Medulla oblongata (tissue), 1 donor: ENCODE measurements around the gene MRNIP.

ENCODE experiments used
- DNase-seq: peaks from one replicate; pipeline ENCODE4 v3.0.0-alpha.2; 2015; ENCODE audit errors: extremely low spot score

MRNIP gene

GRCh38 chr5:179803651-179804554, 54.7 kb downstream of the MRNIP start:
- DNase-seq: no peak

DNA sequence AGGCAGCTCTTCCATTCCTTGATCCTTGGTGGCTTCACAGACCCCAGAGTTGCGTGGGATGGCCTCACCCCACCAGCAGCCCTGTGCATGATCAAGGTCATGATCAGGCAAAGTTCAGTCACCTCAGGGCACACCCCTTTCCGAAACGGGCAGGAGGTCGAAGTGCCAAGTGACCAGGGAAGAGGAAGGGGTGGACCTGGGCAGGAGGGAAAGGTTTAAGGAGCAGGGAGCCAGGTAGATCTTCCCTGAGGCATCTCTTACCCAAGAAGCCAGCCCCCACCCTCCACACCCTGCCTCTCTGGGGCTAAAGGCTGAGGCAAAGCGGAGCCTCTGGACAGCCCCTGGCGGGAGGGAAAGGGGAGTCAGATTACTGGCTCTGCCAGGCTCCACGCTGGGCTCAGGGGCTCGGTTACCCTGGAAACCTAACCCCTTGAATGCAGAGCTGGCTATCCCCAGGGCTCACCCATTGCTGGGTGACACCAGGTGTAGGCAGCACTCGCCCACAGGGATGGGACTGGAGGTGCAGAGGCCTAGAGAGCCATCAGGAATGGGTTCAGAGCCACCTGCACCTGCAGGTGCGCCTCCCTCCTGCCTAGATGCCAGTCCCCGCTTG, 55.6 kb downstream of the MRNIP start:
- DNase-seq: no peak

GRCh38 chr5:179802207-179802883, 56.3 kb downstream of the MRNIP start:
- no peak for DNase-seq

DNA sequence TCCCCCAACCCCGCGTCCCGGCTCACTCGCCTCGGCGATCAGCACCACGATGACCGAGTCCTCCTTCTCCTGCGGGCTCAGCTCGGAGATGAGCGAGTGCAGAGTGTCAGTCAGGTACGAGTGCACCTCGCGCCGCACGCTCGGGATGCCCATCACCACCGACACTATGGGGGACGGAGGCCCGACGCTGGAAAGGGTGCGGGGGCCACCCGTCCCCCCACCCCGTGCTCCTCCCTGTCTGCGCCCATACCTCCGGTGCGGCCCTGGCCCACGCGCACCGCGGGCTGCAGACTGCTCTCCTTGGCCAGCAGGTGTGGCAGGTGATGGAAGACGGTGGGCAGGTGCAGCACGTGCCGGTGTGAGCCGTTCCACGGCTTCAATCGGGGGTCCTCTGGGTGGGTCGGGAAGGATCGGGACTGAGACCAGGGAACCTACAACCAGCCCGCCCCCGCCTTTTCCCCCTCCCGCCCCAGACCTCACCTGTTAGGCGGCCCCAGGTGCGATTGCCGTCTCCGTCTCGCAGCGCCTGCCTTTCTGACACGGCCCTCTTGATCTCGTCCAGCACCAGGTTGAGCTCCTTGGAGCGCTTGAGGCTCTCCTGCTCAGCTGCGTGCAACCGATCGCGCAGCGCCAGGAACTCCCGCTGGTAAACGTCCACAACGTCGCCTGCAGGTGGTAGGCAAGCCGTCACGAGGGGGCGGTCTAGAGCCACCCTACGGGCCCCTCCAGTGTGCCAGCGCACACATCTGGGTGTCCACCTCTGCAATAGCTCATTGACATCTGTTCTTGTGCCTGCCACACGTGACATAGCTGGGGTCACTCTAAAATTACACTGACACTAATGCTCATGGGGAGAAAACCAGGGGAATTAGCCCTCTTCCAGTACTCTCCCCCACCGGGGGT, 57.1 kb downstream of the MRNIP start:
- DNase-seq: no peak

DNA sequence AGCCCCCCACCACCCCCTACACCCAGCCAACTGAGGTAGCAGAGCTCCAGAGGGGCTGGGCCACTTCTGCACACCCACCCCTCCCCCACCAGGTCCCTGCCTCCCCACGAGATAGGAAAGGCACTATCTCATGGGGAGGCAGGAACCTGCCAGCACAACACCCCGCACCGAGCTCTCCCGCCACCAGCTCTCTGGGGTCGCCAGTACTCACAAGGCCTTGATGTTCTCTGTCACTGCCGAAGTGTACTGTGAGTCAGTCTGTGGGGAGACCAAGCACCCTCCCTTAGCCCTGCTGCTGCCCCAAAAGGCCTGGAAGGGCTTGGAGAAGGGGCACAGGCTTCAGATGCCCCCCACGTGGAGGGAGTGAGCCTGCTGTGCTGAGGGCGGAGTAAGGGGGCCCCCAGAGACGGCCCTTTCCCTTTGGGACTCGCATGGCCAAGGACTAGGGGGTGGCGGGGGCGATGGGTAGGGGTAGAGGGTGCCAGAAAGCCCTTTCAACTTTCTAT, 57.9 kb downstream of the MRNIP start:
- DNase-seq: no peak

GRCh38 chr5:179800071-179800695, 58.4 kb downstream of the MRNIP start:
- no peak for DNase-seq

DNA sequence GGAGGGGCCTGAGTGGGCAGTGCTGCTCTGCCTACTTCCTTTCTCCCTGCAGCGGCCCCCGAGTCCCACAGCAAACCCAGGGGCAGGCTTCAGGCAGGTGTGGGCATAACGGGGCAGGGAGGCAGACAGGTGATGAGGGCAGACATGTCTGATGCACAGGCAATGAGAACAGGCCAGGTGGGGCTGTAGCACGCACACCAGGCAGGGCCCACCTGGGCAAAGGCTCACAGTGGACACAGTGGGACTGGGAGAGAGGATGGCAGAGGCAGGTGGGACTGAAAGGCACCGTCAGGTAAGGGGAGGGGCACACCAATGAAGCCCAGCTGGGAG, 59.0 kb downstream of the MRNIP start:
- no peak for DNase-seq

DNA sequence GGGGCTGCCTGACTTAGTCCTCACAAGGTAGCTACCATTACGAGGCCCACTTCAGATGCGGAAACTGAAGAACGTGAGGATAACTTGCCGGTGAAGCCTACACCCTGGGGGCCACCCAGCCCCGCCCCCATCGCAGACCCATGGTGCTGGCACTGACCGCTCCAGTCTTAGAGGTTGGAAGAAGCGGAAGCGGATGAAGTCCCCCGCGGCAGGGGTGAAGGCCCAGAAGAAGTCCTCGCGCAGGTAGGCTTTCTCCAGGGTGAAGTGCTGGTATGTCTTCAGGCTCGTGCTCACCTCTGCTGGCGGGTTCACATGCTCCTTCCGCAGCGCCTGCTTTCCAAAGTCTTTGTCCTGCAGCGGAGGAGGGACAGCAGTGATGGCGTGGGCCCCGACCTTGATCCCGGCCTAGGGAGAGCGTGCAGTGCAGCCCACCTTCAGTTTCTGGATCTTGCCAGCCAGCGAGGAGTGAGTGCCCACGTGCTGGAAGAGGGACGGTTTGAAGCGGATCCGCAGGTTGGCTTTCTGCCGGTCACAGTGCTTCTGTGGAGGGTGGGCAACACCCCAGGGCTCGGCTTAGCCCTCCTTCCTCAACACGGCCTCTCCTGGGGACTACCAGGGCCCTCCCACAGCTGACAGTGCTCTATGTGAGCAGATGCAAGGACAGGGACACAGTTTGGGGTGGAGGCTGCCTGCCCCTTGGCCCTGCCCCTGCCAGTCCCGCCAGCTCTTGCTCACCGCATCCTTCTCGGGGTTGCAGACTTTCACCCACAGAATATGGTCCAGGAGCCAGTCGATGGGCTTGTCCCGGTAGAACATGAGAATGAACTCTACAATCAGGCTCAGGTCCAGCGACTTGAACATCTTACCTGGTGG, 59.6 kb downstream of the MRNIP start:
- DNase-seq: no peak

GRCh38 chr5:179798144-179798770, 60.4 kb downstream of the MRNIP start:
- no peak for DNase-seq

DNA sequence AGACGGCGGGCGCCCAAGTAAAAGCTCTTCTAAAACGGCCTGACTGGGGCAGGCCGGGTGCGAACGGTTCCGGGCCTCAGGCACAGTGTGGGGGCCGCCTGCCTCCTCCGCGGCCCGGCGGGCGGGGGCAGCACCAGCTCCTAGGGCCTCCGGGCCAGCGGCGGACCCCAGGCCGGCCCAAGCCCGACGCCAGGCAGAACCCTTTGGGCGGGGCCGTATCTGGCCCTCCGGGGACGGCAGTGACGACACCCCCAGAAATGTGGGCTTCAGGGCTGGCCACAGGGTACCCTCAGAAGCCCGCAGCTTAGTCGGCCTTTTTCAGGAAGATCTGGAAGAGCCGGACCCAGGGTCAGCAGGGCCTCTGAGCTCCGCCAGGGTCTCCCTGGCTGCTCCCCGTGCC, 60.9 kb downstream of the MRNIP start:
- no peak for DNase-seq

GRCh38 chr5:179796877-179797608, 61.6 kb downstream of the MRNIP start:
- no peak for DNase-seq

GRCh38 chr5:179795863-179796833, 62.5 kb downstream of the MRNIP start:
- peak; percentile 82 for DNase-seq

DNA sequence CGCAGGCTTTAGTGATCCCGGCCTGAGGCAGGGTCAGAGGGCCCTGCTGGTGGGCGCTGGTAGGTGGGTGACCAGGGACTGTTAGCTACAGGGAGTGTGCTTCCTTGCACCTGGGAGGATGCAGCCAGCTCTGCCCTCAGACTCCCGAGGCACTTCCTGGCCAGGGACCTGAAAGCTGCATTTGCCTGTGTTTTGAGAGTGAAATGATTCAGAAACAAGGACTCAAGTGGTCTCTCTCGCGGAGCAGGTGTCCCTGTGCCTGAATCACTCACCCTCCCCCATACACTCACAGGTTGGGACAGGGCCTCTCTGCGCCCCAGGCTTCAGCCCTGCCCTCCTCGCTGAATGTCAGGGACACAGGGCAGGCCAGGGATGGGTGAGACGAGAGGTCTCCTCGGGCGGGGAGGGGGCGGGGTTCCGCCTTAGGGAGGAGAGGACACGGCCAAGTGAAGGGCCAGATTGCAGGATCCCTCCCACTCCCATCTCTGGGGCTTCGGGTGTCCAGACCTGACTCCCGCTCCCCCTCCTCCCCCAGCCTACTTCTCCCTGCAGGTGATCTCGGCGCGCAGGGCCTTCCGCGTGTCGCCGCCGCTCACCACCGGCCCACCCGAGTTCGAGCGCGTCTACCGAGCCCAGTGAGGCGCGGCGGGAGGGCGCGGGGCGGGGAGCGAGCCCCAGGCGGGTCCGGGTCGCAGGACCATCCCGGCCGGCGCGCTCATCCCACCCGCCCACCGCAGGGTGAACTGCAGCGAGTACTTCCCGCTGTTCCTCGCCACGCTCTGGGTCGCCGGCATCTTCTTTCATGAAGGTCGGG, 63.4 kb downstream of the MRNIP start:
- DNase-seq: no peak

DNA sequence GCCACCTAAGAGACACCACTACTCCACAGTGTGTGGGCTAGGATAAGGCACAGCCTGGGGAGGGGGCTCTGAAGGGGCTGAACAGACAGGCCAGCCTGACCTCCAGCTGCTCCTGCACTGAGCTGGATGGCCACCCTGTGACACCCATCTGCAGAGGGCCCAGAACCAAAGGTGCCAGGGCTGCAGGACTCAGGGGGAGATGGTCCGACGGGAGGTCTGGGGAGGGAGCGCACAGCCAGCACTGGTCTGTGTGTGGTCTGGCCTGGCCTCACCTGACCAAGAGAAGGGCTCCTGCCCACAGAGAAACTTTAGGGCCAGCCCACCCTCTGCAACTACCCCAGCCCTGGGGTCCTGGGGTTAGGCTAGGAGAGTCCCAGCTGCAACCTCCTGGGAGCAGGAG, 64.0 kb downstream of the MRNIP start:
- DNase-seq: no peak

DNA sequence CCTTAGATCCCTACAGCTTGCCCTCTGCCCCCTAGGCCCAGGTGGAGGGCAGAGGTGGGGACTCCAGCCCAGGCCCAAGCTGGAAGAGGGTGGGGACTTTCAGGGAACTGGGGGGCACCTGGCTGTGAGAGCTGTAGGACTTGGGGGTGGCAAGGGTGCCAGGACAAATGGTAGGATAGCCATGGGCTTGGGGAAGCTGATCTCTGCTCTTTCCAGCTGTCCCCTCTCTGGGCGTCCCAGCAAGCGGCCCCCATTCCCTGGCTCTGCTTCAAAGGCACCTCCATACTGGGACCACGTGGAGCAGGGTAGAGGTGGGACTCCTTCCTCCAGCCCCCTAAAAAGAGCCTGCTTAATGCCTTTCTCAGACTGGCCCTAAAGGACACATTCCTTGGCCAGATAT, 64.4 kb downstream of the MRNIP start:
- DNase-seq: no peak

DNA sequence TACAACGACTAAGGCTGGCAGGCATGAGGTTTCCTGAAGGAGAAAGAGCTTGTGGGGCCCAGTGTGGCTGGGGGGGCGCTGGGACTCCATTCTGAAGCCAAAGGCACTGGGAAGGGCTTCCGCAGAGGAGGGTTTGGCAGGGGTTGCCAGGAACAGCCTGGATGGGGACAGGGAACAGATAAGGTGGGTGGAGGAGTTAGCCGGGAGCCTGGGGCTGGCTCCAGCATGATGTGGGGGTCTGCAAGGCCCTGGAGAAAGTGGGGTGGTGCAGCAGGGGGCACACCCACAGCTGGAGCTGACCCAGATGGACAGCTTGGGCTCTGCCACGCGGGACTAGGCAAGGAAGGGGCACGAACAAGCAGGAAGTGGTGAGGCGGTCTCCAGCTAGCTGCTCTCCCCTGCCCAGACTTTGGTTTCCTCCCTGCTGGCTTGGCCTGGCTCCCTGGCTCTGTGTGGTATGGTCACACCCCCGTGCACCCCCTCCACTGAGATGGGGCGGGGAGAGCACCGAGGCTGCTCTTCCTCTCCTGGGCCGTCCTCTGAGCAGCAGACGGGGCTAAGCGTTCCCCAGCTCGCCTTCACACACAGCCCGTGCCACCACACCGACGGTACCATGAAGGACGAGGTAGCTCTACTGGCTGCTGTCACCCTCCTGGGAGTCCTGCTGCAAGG, 65.0 kb downstream of the MRNIP start, which contains the start of gene LTC4S:
TSS of gene LTC4S (plus strand) at position 519 of the 672 bp plus-strand sequence. CDS start at position 614, 95 bp downstream.
- peak; percentile 87 for DNase-seq
